GM19099 (cell line): ENCODE results near the gene OBP2A.

Source experiments
- POLR2A ChIP-seq: IDR thresholded peaks from 3 replicates; pipeline ENCODE4 v1.6.1; 2011; ENCODE audit warnings: low read depth; ENCODE audit not compliant: insufficient read length; ENCODE audit errors: extremely low read depth

OBP2A gene

DNA sequence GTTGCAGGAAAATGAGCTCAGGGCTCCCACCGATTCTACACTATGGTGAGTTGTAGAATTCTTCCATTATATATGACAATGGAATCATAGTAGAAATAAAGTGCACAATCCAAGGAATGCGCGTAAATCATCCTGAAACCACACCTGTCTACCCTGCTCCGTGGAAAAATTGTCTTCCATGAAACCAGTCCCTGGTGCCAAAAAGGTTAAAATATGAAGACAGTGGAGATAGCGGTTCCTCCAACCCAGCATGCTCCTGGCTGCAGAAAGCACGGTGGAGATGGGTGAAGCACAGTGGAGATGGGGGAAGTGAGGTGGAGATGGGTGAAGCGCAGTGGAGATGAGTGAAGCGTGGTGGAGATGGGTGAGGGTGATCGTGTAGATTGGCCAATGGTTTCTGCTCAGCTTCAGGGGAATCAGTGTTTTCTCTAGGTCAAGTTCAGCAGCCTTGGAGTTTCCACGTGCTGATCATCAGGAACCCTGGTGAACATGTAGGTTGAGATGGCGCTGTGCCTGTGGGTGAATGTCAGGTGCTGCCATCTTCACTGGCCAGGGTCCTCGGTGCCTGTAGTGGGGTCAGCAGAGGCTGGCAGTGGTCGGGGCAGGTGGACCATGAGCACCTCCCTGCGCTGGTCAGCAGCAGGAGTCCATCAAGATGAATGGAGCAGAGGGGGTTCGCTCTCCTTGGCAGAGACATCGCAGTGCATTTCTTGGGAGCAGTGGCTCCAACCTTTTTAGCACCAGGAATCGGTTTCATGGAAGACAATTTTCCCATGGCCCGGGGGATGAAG lies 35.9 kb downstream of the OBP2A start:
- TF ChIP-seq POLR2A = no peak

DNA sequence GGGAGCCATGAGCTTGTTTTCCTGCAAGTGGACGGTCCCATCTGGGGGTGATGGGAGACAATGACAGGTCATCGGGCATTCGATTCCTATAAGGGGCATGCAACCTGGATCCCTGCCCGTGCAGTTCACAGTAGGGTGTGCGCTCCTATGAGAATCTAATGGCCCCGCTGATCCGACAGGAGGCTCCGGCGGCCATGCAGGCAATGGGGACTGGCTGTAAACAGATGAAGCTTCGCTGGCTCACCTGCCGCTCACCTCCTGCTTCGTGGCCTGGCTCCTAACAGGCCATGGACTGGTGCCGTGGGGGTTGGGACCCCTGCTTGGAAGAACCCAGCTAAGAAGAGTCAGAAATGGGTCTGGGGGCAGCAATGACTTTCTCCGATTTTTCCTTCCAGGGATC lies 36.6 kb downstream of the OBP2A start:
- TF ChIP-seq POLR2A = no peak

DNA sequence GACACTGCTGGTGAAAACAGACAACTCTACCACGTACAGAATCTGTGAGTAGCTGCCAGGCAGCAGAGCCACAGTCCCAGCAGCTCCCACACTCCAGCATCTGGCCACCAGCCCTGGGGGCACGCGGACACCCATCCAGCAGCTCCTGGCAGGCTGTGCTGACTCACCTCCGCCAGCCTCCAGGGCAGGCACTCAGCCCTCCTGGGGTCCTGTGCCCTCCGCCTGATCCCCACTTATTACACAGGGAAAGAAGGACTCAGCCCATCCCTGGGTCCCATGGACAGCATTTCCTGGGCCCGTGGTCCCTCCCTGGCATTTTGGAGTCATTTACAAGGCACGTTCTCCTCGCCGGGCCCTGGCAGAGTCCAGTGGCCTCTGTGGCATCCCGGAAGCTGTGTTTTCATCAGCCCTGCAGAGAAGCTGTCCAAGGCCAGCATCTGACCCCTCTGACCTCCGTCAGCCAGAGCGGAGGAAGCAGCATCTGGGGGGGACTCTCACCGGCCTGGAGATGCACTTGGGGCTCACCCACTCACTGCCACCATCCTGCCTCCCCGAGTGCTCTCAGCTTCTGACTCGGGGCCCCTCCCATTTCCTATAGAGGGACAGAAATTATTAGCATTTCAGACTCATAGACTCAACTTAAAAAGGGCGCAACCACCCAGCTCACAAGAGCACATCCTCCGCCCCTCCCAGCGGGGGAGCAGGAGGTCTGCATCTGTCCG lies 37.2 kb downstream of the OBP2A start:
- no peak for TF ChIP-seq POLR2A

DNA sequence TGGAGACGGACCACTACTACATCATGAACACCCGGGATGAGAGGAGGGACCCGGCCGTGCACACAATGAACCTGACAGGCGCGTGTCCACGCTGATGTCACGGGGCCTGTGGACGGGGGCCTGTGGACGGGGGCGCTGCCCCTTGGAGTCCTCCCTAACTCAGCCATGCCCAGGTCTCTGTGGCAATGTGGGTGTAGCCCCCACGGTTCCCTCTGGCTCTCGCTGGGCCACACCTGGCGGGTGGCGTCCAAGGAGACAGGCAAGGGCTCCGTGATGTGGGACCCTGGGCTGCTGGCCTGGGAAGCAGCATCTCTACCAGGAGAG lies 37.7 kb downstream of the OBP2A start:
- no peak for TF ChIP-seq POLR2A

DNA sequence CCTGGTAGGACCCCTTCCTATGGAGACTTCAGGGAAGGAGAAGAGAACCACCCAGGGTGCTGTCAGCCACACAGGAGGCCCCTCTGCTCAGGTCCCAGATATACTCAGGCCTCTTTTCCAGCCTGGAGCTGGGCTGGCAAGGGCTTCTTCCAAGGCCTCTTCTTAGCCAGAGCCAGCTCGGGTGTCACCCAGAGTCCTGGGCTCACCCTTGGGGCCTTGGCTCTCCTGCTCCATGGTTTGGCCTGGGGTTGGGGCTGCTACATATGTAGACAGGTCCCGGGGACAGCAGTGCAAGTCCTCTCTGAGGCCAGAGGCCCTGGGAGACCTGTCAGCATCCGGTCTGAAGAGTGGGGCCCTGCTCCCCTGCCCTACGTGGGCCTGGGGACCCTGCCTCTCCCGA lies 38.4 kb downstream of the OBP2A start:
- no peak for TF ChIP-seq POLR2A

DNA sequence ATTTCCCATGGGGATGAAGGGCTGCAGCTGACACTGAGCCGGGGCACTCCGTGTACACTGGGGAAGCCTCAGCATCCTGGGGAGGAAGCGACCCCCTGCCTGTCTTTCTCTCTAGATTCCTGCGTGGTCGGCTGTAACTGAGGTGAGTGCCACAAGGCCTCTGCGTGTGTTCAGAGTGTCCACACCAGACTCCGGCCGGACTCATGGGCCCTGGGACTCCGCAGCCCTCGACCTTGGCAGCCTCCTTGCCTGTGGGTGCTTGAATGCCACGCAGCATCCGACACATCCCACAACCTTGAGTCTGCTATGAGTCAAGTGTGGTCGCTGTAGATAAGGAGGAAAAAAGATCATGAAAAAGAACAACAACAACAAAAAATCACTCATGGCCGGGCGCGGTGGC lies 39.0 kb downstream of the OBP2A start:
- TF ChIP-seq POLR2A = no peak

DNA sequence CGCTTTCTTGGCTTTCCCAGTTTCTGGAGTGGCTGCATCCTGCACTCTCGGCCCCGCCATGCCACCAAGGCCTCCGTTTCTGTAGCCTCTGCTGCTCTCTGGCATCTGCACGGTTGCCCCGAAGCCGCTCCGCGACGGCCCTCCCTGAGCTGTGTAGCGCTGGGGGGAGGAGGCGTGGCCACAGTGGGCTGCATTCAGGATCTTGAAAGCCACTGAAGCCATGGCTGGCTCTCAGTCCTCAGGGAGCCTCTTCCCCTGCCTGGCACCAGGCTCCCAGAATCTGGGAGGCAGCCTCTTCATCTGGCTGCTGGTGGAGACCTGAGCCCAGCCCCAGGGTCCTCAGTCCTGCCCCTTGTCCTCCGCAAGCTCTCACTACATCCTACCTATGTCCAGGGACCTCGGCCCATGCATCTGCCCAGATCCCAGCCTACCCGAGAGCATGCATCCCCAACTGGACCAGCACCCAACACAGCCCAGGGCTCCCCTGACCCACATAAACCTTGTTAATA lies 40.7 kb downstream of the OBP2A start:
- no peak for TF ChIP-seq POLR2A

DNA sequence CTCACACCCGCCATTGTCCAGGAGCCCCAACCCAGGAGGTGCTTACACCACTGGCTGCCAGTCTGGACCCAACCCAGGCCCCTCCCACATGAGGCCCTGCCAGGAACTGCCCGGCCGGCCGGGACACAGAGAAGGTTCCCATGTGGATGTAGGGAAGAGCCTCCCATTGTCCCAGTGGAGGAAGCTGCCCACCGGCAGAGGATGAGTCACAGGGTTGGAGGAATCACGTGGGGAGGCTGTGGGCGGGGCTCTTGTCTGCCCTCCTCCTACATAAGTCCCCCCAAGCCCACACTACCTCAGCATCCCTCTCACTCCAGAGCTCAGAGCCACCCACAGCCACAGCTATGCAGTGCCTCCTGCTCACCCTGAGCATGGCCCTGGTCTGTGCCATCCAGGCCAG lies 41.7 kb downstream of the OBP2A start:
- no peak for TF ChIP-seq POLR2A

DNA sequence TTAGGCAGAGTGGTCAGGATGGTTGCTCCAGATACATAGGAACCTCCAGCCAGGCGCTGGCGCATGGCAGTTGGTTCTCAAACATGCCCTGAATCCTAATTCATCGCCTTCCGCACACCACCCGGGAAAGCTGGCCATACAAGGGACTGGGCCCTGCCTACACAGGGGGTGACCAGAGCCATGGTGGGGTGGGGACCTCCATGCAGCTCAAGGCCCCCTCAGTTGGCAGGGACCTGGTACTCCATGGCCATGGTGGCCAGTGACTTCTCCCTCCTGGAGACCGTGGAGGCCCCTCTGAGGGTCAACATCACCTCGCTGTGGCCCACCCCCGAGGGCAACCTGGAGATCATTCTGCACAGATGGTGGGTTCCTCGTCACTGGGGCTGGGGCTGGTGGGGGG lies 42.4 kb downstream of the OBP2A start:
- TF ChIP-seq POLR2A = no peak

DNA sequence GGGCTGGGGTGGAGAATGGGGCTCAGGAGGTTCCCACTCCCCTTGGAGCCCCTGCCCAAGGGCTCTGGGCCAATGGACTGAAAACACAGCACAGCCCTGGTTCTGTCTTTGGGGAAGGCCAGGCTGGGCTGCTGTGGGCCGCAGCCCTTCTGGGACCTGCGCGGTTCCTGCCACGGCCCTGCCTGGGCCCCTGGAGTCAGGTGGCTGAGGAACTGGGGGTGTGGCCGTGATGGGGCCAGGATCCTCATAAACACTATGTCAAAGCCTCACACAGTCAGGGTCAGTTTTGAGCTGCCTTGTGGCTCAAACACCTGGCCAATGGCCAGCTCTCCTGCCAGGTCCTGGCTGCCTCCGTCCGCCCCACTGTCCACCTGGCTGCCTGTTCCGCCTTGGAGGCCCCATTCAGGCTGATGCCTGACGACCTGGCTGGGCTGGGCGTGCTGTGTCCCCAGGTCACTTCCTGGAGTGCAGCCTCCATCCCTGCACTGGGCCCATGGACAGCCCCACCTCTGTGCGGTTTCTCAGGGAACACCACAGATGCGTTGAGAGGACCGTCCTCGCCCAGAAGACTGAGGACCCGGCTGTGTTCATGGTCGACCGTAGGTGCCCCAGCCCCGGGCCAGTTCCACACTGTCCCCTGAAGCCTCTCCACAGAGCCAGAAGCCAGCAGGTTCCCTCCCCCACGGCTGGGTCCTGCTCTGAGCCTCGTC lies 43.1 kb downstream of the OBP2A start:
- TF ChIP-seq POLR2A = no peak

DNA sequence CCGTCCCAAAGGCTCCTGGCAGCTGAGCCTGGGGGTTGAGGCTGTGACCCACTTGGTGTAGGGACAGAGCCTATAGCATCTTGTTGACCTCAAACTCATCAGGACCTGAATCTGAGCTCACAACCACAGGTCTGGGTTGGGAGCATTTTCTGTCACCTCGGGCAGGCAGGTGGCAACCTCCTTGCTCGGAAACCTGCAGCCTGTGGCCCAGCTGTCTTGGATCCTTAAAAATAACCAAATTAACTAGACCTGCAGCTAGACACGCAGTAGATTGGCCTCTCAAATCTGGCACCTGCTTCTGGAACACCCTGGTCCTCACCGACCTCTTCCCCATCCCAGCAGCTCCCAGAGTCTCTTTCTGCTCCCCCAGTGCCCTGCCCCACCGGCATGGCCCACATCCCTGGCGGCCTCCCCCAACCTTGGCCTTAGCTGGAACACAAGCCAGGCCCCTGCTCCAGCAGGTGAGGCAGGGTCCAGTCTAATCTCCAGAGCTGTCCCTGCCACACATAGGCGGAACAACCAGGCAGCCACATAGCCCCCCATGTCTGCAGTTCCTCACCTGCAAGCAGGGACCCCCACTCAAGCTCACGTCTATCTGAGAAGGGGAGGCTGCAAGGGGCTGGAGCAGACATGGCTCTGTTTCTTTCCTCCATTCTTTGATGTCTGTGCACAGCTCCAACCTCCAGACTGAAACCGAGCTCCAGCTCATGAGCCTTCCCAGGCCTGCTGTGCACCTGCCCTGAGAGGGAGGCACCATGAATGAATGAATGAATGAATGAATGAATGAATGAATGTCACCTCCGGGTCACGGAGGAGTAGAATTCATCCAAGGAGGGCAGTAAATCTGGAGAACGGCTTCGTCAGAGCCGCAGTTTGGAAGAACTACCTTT lies 43.9 kb downstream of the OBP2A start:
- no peak for TF ChIP-seq POLR2A

DNA sequence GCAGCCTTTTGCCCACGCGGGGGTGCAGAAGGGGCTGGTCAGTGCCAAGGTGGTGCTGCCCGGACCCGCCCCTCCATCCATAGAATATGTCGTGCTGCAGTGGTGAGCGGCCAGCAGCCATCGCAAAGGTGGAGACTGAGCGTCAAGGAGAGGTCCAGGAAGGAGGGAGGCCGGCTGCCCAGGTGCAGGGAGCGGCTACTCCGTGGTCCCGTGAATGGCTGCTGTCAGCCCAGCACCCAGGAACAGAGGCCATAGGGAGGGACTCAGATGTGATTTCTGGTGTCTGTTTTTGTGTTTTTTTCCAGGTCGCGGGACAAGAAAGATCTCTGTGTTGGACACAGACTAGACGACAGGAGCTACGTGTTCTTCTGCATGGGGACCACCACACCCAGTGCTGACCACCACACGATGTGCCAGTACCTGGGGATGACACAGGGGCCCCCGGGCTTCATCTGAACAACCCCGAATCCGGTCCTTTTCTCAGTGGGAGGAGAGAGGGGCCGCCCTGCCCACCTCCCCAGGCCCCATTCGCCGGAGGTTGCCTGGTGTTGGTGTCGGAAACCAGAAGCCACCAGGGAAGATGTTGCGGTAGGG lies 44.7 kb downstream of the OBP2A start:
- no peak for TF ChIP-seq POLR2A

DNA sequence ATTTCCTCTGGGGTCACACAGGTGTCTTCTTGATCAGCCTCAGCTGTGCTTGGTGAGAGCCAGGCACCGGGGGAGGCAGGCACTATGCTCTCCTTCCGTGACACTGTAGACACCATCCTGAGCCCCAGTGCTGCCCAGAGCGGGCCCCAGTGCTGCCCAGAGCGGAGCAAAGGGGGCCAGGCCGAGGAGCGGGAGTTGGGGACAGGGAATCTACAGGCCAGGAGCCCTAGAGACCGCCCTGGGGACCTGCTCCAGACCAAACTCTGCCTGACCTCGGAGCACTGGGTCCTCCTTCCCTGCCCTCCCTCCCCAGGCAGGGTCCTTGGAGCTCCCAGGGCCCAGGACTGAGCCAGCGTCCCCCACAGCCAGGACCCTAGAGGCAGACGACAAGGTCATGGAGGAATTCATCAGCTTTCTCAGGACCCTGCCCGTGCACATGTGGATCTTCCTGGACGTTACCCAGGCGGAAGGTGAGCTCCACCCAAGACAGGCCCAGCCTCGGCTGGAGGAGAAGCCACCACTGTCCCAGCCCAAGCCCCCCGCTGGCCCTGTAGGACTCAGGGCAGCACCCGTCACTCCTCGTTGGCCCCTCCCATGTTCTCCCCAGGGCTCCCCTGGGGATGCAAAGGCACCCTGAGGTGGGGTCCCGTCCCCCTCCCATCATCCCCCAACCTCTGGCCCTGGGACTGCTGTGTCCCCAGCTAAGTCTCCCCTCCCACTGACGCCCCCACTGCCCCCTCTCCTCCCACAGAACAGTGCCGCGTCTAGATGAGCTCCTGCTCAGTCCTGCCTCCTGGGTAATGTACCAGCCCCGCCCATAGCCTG lies 45.8 kb downstream of the OBP2A start:
- TF ChIP-seq POLR2A = no peak

DNA sequence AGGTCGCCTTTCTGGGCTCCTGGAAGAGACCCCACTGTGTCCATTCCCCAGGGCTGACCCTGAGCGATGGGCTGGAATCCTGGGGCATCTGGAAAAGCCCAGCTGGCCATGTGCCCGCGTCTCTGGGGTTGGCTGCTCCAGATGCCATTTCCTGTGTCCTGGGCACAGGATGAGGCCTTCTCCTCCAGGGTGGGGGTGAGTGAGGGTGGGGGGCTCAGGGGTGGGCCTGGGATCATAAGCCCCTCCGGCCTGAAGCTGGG lies 46.3 kb downstream of the OBP2A start:
- no peak for TF ChIP-seq POLR2A

DNA sequence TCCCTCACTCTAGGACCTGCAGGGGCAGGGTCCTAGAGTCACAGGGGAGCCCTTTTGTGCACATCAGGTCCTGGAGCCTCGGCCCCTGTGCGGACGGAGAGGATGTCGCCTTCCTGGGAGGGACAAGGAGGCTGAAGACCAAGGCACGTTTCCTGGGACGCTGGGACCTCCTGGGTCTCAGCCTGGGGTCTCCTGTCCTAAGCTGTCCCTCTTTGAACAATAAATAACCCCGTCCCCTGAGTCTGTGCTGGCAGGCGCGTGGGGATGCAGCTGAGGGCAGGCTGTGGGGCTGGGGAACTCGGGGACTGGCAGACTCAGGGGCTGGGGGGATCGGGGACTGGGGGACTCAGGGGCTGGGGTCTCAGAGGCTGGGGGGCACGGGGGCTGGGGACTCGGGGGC lies 46.7 kb downstream of the OBP2A start:
- TF ChIP-seq POLR2A = no peak

DNA sequence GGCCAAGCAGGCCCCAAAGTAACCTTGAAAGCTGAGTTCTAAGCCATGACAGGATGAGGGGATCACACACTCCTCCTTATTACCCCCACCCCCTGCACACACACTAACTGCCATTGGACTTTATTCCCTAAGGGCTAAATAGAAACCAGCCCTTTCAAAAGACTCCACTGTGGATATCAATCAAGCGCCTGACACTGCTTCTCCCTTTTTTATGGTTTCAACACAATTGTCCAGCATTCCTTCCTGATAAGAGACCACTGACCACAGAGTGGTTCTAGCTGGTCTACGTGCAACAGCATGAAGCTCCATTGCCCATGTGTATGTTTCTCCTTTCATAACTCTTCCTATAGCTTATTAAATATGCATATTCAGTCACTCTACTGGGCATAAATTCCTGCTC lies 50.3 kb downstream of the OBP2A start:
- no peak for TF ChIP-seq POLR2A
